Ishikawa (cell line): ENCODE measurements around the gene YRDC.

ENCODE experiments used
- CEBPB ChIP-seq: IDR thresholded peaks from 2 replicates; pipeline ENCODE4 v1.6.1; 2012
- CREB1 ChIP-seq: IDR thresholded peaks from 2 replicates; pipeline ENCODE4 v1.6.1; 2012; ENCODE audit warnings: low read depth
- EGR1 ChIP-seq: IDR thresholded peaks from 2 replicates; pipeline ENCODE4 v1.6.1; 2012
- EP300 ChIP-seq: IDR thresholded peaks from 2 replicates; pipeline ENCODE4 v1.6.1; 2012; ENCODE audit warnings: borderline replicate concordance
- FOXM1 ChIP-seq: IDR thresholded peaks from 2 replicates; pipeline ENCODE4 v1.6.1; 2012; ENCODE audit warnings: low read depth, borderline replicate concordance
- MAX ChIP-seq: IDR thresholded peaks from 2 replicates; pipeline ENCODE4 v1.6.1; 2012
- NFIC ChIP-seq: IDR thresholded peaks from 2 replicates; pipeline ENCODE4 v1.6.1; 2012
- RAD21 ChIP-seq: IDR thresholded peaks from 2 replicates; pipeline ENCODE4 v1.6.1; 2012; ENCODE audit warnings: low read depth
- REST ChIP-seq: IDR thresholded peaks from 2 replicates; pipeline ENCODE4 v1.6.1; 2012; ENCODE audit warnings: low read depth, mild to moderate bottlenecking
- TAF1 ChIP-seq: IDR thresholded peaks from 2 replicates; pipeline ENCODE4 v1.6.1; 2012; ENCODE audit warnings: low read depth, mild to moderate bottlenecking
- TCF12 ChIP-seq: IDR thresholded peaks from 2 replicates; pipeline ENCODE4 v1.6.1; 2012; ENCODE audit warnings: low read depth
- TEAD4 ChIP-seq: IDR thresholded peaks from 2 replicates; pipeline ENCODE4 v1.6.1; 2012
- USF1 ChIP-seq: IDR thresholded peaks from 2 replicates; pipeline ENCODE4 v1.6.1; 2012
- ZBTB7A ChIP-seq: IDR thresholded peaks from 2 replicates; pipeline ENCODE4 v1.6.1; 2012; ENCODE audit warnings: low read depth

GRCh38 chr1:37762516-37762915 is 45.5 kb downstream of the YRDC start:
- TF ChIP-seq REST (no peak), ZBTB7A (no peak), FOXM1 (no peak), CEBPB (no peak), EGR1 (no peak), MAX (no peak), EP300 (no peak), RAD21 (no peak), TAF1 (no peak), CREB1 (no peak), TEAD4 (no peak), NFIC (no peak), TCF12 (no peak), USF1 (no peak)
